ENCODE data around the gene NSMCE1. TPM values are rescaled to one million over a fixed set of nuclear protein-coding genes. Genes with fewer than 3 reads are reported as not detected.

The NSMCE1 gene
- total RNA-seq, 4 donors from 2014 or later: 22.4 to 92.4 (median 29.5) TPM

DNA sequence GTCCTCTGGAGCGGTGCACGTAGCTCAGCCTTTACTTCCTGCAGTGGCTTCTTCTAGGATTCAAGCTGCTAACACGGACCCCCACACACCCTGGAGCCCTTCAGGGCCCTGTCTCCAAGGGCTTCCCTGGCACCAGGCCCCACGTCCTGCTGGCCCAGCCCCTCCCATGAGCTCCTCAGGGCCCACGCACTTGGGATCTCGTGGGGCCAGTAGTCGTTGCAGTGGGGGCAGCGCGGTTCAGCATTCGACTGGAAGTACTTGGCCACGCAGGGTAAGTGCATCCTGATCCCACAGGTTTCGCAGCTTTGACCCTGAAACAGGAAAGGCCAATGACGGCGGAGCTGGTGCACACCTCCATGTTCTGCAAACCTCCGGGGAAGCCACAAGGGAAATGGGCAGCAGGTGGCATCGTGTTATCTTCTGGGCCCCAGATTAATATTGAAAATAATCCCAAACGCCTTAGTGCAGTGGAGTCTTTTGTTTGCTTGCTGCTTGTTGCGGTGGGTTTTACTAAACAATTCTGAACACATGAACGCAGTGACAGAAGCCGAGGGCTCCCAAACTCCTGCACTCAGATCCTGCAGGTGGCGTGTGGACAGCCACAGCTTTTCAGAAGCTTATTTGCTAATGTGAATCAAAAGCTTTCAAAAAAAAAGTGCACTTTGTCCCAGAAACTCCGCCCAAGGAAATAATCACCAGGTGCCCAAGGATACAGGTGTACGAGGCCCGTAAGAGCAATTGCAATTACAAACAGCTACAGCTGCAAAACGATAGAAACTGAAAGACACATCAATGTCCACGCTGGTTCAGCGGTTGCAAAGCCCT, 42.8 kb downstream of the NSMCE1 start:
- H3K4me3 ChIP-seq: no peak overlapping the region
- intact Hi-C loops (cut with DNase I): no loop called here
- H3K4me1 ChIP-seq: peaks cover 7 to 55% (median 15%) of the 10 kb centered on the region in 3 donors
- peaks cover 0 to 55% (median 7%) of the 10 kb centered on the region in 3 donors for H3K36me3 ChIP-seq
- H3K27ac ChIP-seq: no peak overlapping the region
- WGBS, 2 donors: 62 to 70% methylated on average over 14 to 20 of the region's 27 CpGs
- no peaks in the 10 kb centered on the region for H3K9me3 ChIP-seq
- H3K27me3 ChIP-seq: no peaks in the 10 kb centered on the region
- no peak for TF ChIP-seq POLR2A (IDR thresholded peaks at IDR 0.05)
- TF ChIP-seq, protein P1, sequence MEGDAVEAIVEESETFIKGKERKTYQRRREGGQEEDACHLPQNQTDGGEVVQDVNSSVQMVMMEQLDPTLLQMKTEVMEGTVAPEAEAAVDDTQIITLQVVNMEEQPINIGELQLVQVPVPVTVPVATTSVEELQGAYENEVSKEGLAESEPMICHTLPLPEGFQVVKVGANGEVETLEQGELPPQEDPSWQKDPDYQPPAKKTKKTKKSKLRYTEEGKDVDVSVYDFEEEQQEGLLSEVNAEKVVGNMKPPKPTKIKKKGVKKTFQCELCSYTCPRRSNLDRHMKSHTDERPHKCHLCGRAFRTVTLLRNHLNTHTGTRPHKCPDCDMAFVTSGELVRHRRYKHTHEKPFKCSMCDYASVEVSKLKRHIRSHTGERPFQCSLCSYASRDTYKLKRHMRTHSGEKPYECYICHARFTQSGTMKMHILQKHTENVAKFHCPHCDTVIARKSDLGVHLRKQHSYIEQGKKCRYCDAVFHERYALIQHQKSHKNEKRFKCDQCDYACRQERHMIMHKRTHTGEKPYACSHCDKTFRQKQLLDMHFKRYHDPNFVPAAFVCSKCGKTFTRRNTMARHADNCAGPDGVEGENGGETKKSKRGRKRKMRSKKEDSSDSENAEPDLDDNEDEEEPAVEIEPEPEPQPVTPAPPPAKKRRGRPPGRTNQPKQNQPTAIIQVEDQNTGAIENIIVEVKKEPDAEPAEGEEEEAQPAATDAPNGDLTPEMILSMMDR (IDR thresholded peaks at IDR 0.05): no peak
- no peak for DNase-seq

DNA sequence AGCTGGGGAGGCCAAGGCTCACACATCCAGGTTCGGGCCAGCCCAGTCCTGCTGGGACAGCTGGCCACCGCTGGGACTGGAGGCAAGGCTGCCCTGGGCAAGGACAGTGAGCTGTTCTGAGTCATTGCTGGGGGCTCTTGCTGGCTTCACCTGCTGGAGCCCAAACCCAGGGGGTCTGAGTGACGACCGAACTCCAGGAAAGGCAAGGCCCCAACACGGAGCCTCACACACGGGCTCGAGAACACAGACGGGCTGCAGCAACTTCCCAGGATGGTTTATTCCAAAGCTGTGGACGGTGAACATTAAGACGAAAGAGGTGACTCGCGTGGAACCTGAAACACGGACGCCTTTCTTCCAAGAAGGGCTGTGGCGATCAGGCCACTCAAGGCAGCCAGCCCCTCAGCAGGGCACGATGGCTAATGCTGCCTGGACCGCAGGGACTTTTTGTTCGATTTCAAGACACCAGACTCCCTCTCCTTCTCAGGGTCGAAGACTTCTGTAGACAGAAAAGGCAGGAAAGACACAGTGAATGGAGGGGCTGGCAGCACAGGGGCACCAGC, 43.8 kb downstream of the NSMCE1 start:
- no peaks in the 10 kb centered on the region for H3K27me3 ChIP-seq
- DNase-seq: no peak
- H3K27ac ChIP-seq: no peak overlapping the region
- TF ChIP-seq, protein P1 (IDR thresholded peaks at IDR 0.05): no peak
- no peak for TF ChIP-seq POLR2A (IDR thresholded peaks at IDR 0.05)
- no peaks in the 10 kb centered on the region for H3K9me3 ChIP-seq
- 75 to 90% methylated on average over 13 to 15 of the region's 19 CpGs for WGBS, 2 donors
- H3K4me1 ChIP-seq: peaks cover 7 to 46% (median 12%) of the 10 kb centered on the region in 3 donors
- H3K4me3 ChIP-seq: no peak overlapping the region
- peaks cover 0 to 51% (median 7%) of the 10 kb centered on the region in 3 donors for H3K36me3 ChIP-seq
- intact Hi-C loops (cut with DNase I): no loop called here

DNA sequence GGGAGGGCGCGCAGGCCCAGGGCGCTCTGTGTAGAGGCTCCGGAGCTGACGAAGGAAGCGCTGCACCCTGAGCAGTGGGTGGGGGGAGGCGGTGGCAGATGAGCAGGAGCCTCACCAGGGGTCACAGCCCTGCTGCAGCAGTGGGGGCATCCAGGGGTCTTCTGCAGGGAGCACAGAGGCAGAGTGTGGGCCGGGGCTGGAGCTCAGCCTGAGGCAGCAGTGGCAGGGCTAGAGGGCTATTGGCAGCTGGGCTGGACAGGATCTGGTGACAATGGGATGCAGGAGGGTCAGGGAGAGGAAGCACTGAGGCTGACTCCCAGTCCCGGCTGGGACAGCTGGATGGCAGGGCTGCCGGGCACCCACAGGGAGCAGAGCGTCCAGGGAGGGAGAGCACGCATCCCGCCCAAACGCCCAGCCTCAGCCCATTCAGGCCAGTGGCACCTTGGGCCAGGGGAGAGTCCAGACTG, 44.3 kb downstream of the NSMCE1 start:
- intact Hi-C loops (cut with DNase I): no loop called here
- no peak for TF ChIP-seq POLR2A (IDR thresholded peaks at IDR 0.05)
- TF ChIP-seq, protein P1 (IDR thresholded peaks at IDR 0.05): no peak
- Histone ChIP-seq H3K9me3 (no peaks in the 10 kb centered on the region), H3K27me3 (no peaks in the 10 kb centered on the region), H3K36me3 (peaks cover 0 to 54% (median 7%) of the 10 kb centered on the region in 3 donors), H3K4me3 (no peak overlapping the region), H3K27ac (no peak overlapping the region), H3K4me1 (peaks cover 7 to 41% (median 12%) of the 10 kb centered on the region in 3 donors)
- 93 to 100% methylated on average over 5 to 13 of the region's 14 CpGs for WGBS, 2 donors
- DNase-seq: no peak

DNA sequence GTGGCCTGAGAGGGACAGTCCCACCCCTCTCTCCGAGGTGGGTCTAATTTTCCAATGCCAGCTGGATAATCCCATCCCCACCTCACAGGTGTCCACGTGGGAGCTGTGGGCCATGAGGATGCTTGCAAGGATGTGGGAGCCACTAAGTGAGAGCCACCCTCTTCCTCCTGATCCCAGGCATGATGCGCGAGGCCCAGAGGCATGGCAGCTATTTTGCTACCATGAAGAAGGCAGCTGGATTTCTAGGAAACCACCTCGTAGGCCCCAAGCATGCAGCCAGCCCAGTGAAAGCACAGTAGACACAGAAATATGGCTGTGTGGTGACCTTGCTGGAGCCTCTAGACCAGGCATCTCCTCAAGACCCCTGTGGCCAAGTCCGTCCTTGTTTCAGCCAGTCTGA, 44.9 kb downstream of the NSMCE1 start:
- TF ChIP-seq POLR2A (IDR thresholded peaks at IDR 0.05): no peak
- Histone ChIP-seq H3K27me3 (no peaks in the 10 kb centered on the region), H3K9me3 (no peaks in the 10 kb centered on the region), H3K4me1 (peaks cover 7 to 35% (median 12%) of the 10 kb centered on the region in 3 donors), H3K4me3 (no peak overlapping the region), H3K27ac (peak overlapping the region in 2 of 4 donors; percentile 79 to 83), H3K36me3 (peaks cover 0 to 60% (median 7%) of the 10 kb centered on the region in 3 donors)
- DNase-seq: no peak
- WGBS, 2 donors: 50 to 80% methylated on average over 1 of the region's 6 CpGs
- intact Hi-C loops (cut with DNase I): no loop called here

DNA sequence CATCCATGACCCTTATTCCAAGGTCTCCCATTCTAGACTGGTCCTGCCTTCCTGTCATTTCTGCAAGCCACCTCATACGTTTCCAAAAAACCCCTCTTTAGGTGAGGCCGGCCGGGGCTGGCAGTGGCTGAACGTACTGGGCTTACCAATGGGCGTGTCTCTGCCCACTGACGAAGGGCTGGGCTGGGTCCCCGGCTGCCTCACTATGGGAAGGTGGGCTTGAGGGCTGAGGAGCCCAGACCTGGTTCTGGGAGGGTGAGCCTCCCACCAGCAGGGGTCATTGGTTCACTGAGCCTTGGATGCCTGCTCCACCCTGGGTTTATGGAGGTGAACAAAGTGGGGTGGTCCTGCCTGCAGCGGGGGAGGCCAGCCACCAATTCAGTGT, 45.4 kb downstream of the NSMCE1 start:
- WGBS, 2 donors: 69% methylated on average over 4 of the region's 8 CpGs; no CpG with 5 or more reads in 1 of the 2 donors
- Histone ChIP-seq H3K27ac (peak overlapping the region in 2 of 4 donors; percentile 79 to 83), H3K36me3 (peaks cover 0 to 60% (median 7%) of the 10 kb centered on the region in 3 donors), H3K4me1 (peaks cover 7 to 35% (median 12%) of the 10 kb centered on the region in 3 donors), H3K27me3 (no peaks in the 10 kb centered on the region), H3K4me3 (no peak overlapping the region), H3K9me3 (no peaks in the 10 kb centered on the region)
- intact Hi-C loops (cut with DNase I): no loop called here
- TF ChIP-seq POLR2A (IDR thresholded peaks at IDR 0.05): no peak
- TF ChIP-seq, protein P1 (IDR thresholded peaks at IDR 0.05): peak in 1 of 6 experiments; percentile 13
- DNase-seq: no peak

Measured in esophagus squamous epithelium (tissue), 5 donors.